GM12891 (cell line): ENCODE measurements around the gene EIPR1.

ENCODE experiments used
- POLR2A ChIP-seq: IDR thresholded peaks from 2 replicates; pipeline ENCODE4 v1.6.1; 2011; ENCODE audit warnings: low read depth, low read length, control low read depth
- TAF1 ChIP-seq: IDR thresholded peaks from 2 replicates; pipeline ENCODE4 v1.6.1; 2011; ENCODE audit warnings: low read depth, low read length, control low read depth

- no peak for TF ChIP-seq POLR2A
- no peak for TF ChIP-seq TAF1
Observed at GRCh38 chr2:3403587-3404334, 26.1 kb upstream of the EIPR1 start.
